GM15510 (cell line): ENCODE measurements around the gene KLRC4.

Source experiments
- POLR2A ChIP-seq: IDR thresholded peaks from 3 replicates; pipeline ENCODE4 v1.6.1; 2011; ENCODE audit warnings: borderline replicate concordance; ENCODE audit not compliant: insufficient read length; ENCODE audit errors: extremely low read depth

Gene KLRC4

DNA sequence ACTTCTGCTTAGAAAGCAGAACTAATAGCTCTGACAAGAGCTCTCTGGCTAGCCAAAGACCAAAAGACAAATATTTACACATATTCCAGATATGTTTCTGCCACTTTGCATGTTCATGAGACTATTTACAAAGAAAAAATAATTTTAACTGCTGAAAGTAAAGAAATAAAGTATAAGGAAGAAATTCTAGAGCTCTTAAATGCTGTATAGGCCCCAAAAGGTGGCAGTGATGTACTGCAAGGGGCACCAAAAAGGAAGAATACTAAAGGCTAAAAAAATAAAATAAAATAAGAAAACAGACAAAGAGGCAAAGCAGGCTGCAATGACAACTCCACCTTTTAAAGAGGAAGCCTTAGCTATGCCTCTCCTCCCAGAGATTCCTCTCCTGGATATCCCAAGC lies 42.7 kb downstream of the KLRC4 start:
- TF ChIP-seq POLR2A: no peak

DNA sequence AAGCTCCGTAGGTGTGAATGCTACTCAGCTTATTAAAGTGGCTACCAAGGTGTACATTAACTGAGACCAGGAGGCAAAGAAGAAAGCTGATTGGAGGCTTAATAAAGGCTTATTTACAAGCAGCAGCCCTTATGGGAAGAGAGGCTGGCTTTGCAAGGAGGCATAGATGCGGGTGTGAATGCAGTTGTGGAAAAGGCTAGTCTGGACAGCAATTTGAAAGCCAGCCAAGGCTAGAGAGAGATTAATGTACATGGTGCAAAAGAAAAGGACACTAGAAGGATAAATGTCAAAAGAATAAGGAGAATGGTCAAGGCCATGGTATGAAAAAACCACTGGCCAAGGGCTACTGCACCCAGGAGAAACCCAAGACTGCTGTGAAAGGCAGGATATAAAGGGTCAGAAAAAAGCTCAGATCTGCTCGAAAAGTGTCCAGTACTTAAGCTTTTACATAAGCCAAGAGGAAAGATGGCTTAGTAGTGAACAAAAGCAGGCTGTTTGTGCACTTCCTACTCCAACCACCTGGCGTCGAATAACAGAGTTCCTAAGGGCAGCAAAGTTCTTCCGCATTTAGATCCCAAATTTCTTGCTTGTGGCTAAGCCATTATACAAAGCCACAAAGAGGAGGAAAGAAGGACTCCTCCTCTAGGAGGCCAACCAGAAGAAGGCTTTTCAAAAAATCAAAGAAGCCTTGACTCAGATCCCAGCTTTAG lies 43.7 kb downstream of the KLRC4 start:
- TF ChIP-seq POLR2A: no peak

DNA sequence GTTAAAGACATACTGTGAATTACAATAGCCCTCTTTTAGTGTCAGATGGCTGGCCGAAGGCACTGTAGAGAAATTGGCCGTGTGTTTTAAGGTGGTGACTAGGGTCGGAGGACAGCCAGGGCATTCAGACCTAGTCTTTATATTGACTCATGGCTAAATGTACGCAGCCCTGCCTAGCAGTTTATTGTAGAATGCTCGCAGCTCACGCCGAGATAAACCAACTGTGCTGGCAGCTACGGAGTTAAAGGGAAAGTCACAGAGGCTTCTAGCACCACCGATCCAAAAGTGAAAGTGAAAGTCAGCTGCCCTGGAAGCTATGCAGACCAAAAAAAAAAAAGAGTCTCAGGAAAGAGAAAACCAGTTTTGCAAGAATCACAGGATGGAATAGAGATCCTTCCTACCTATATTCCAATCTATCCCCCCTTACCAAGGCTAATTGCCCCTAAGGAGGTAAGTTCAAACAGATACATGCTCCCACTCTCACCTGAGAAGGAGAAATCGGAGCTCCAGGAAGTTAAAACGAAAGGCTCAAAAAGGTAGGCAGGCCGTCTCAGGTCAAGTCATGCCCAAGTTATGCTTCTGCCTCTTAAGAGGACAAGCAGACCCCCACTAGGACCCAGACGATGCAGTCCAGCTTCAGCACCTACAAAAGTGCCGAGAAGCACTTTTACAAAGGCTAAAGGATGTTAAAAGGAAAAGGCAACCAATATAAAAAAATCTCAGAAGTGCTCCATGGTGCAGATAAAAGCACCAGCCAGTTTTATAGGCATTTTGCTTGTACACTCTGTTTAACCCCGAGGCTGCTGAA lies 44.5 kb downstream of the KLRC4 start:
- no peak for TF ChIP-seq POLR2A

DNA sequence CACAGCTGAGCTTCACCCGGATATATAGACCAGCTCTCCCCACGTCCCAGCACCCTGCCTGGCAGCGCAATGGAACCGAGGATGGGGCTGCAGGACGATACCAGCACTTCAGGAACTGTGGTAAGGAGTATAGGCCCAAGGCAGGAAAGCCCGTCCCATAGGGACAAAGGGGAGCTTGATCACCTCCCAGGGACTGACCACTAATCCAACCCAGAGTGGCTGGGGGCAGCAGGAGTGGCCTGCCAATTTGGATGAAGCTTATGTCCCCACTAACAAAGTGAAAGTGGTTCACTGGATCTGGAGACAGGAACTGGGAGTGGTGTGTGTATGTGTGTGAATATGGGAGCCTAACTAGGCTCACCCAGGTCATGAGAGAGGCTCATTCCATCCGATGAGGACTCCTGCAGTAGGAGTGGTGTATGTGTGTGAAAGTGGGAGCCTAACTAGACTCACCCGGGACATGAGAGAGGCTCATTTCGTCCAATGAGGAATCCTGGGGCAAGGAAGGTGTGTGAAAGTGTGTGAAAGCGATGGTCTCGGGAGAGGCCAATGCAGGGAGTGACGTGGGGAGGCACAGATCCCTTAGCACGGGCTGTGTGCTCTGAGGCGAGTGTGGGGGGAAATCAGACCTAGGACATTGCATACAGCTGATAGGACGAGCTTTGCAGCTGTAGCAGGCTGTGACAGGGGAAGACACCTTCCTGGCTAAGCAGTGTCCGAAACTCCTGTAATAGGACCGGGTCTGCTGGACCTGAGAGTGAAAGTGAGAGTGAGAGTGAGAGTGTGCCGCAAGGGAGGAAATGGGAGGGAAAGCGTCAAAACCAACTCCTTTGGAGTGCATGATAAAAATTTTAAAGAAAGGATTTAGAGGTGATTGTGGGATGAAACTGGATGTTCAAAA lies 45.4 kb downstream of the KLRC4 start:
- no peak for TF ChIP-seq POLR2A

DNA sequence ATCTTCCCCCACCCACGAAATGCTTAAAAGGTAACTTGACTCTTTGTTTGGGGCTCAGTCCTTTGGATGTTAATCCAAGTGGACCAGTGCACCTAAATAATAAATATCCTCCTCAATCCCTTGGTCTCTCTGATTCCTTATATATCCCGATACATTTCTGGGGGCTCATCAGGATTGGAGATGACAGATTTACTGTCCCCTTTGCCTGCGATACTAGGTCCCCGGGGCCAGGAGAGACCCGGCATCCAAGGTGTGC lies 46.0 kb downstream of the KLRC4 start:
- no peak for TF ChIP-seq POLR2A

DNA sequence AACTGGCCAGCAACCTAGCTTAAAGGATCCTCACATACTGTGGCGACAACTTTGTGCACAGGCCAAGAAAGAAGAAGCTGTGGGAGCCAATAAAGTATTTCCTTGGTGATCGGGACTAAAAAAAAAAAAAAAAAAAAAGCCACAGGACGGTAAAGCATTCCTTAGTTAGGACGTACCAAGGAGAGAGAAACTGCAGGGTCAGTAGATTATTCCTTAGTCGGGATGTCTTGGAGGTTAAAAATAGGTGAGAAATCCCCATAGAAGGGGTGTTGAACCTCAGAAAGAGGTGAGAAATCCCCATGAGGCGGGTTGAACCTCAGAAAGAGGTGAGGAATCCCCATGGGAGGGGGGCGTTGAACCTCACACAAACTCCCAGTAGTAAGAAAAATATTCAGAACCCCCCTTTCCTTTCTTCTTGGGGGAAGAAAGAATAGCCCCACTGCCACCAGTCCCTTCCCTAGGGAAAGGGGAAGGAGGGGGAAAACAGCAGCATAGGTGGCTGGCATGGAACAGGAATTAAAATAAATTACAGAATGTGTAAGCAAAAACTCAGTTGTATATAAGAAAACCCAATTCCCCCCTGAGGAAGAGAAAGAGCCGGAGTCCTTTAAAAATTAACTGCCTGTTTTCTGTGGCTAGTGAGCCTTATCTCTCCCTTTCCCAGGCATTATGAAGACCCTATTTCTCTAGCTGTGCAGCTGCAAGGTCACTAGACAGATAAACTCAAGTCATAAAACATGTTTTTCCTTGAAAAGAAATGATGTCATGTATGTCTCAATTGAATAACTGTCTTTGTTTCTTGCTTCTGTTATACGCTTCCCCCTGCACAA lies 46.5 kb downstream of the KLRC4 start:
- no peak for TF ChIP-seq POLR2A

DNA sequence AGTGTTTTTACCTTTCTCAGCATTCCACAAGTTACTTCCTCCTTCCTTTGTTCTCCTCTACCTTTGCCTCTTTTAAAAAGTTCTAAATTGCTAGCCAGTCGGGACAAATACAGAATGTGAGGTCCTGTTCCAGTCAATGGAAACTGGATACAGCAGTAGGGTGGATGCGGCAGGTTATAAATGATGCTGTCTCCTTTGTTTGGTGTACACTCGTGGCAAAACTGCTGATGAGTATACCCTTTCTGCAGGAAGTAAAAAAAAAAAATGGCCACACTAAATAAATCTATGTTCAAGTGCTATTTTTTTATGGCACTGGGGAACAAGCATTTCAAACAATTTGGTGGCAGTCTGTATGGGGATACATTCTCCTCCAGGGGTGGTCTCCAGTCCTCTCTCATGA lies 47.2 kb downstream of the KLRC4 start:
- TF ChIP-seq POLR2A: no peak

DNA sequence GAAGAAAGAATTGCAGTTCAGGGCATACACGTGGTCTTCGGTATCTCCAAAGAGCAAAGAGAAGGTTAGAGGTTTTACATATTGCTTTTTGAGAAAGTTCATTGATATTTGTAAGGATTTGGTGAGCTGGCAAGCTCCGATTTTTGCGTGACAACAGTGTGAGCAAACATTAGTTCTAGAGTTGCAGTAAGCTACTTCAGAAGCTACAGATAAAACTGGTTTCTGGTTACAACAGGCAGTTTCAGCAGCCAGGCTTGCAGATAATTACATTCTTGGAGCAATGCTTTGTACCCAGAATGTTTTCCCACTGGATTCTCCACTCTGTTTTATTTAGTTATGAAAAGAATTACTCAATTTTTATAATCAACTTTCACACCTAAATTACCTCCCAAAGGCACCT lies 47.9 kb downstream of the KLRC4 start:
- no peak for TF ChIP-seq POLR2A

DNA sequence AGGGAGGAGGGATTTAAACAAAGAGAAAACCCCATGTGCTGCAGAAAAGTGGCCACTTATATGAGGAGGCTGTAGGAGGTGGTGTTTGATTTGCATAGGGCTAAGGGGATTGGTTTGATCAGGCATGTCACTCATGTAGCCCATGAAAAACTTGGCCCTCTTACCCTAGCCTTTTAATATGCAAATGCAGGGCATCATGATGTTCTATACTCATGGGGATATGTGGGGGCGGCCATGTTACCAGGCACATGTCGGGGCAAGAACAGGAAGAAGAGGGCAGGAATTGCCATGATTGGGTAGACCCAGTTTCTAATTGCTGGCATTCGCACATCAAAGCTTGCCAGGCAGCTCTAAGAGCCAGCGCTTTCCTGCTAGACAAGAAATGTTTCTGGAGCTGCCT lies 48.5 kb downstream of the KLRC4 start:
- TF ChIP-seq POLR2A: no peak

DNA sequence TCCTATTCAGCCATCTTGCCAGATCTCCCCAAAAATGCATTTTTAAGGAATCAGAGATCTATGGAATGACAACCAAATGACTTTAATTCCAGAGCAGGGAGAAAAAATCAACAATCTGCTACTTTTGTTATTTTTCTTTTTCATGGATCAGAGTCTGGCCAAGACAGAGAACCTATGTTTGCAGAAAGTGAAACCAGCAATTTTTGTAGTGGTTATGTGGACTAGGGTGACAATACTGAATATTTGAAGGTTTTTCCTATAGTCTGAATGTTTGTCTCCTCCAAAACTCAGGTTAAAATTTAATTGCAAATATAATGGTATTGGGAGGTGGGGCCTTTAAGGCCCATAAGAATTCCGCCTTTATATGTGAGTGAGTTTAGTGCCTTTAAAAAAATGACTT lies 50.6 kb downstream of the KLRC4 start:
- TF ChIP-seq POLR2A: no peak

DNA sequence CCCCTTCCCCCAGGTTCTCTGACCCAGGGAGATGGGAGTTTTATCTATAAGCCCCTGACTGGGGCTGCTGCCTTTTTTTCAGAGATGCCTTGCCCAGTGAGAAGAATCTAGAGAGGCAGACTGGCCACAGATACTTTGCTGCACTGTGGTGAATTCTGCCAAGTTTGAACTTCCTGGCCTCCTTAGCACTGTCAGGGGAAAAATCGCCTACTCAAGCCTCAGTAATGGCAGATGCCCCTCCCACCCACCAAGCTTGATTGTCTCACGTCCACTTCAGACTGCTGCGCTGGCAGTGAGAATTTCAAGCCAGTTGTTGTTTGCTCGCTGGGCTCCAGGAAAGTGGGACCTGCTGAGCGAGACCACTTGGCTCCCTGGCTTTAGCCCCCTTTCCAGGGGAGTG lies 51.4 kb downstream of the KLRC4 start:
- TF ChIP-seq POLR2A: no peak
